DMS153 treated with DMSO at 0.1 percent for 48 hours (cell line): ENCODE results near the gene CASP14.
"Not testable (repeated sequence)": the region's sequence is repeated elsewhere in the genome, so short reads cannot be mapped to it uniquely, and the experiment has no call there.

Source experiments
- DNase-seq: peaks from one replicate; lab custom pipeline; 2025; ENCODE audit not compliant: unreplicated experiment; lab: John Stamatoyannopoulos, UW

Gene CASP14

GRCh38 chr19:15070386-15070785 lies 21.1 kb downstream of the CASP14 start:
- not testable (repeated sequence) for DNase-seq

GRCh38 chr19:15072930-15073647 lies 23.8 kb downstream of the CASP14 start:
- DNase-seq = no peak

- DNase-seq = no peak
Observed at GRCh38 chr19:15074371-15074770, 25.1 kb downstream of the CASP14 start.

GRCh38 chr19:15075806-15076205 lies 26.5 kb downstream of the CASP14 start:
- DNase-seq = no peak

- DNase-seq = not testable (repeated sequence)
Observed at GRCh38 chr19:15080002-15080401, 30.7 kb downstream of the CASP14 start.

- DNase-seq = no peak
Observed at GRCh38 chr19:15081911-15082310, 32.6 kb downstream of the CASP14 start, which contains the start of gene OR1I1. TSS of gene OR1I1 (plus strand) at chr19:15082211. CDS start at chr19:15087066, 4,855 bp downstream.

- no peak for DNase-seq
Observed at GRCh38 chr19:15087182-15087581, 37.9 kb downstream of the CASP14 start.

GRCh38 chr19:15091918-15092753 lies 42.9 kb downstream of the CASP14 start:
- DNase-seq = peak; percentile 29

GRCh38 chr19:15093001-15093400 lies 43.7 kb downstream of the CASP14 start:
- no peak for DNase-seq

GRCh38 chr19:15096223-15096622 lies 46.9 kb downstream of the CASP14 start:
- DNase-seq = no peak

- not testable (repeated sequence) for DNase-seq
Observed at GRCh38 chr19:15097980-15098379, 48.7 kb downstream of the CASP14 start.

GRCh38 chr19:15098460-15098859 lies 49.2 kb downstream of the CASP14 start:
- DNase-seq = no peak

- no peak for DNase-seq
Observed at GRCh38 chr19:15099017-15099582, 49.8 kb downstream of the CASP14 start.

GRCh38 chr19:15101479-15102082 lies 52.3 kb downstream of the CASP14 start:
- DNase-seq = no peak

- DNase-seq = no peak
Observed at GRCh38 chr19:15104003-15104402, 54.7 kb downstream of the CASP14 start.

GRCh38 chr19:15104411-15104810 lies 55.1 kb downstream of the CASP14 start:
- DNase-seq = no peak

GRCh38 chr19:15105044-15105443 lies 55.8 kb downstream of the CASP14 start:
- DNase-seq = no peak

- no peak for DNase-seq
Observed at GRCh38 chr19:15107061-15108010, 58.1 kb downstream of the CASP14 start, which contains the start of gene SYDE1. TSS of gene SYDE1 (plus strand) at chr19:15107401. CDS start at chr19:15107434, 33 bp downstream.
